Caco-2 (cell line): ENCODE results near the gene CBFA2T2. TPM values are rescaled to one million over a fixed set of nuclear protein-coding genes. Genes with fewer than 3 reads are reported as not detected.

Experiments used
- BruUV-seq: library from RNA; stranded (reverse); fragments of 400-500 nt; replicated peaks from 2 replicates; lab custom pipeline; 2021; lab: Mats Ljungman, UMichigan
- CTCF ChIA-PET: fragments of 300-600 bp; sonication (Branson Sonifier 250); formaldehyde crosslinking; loops from one replicate; lab custom pipeline; 2022; ENCODE audit warnings: antibody characterized with exemption; lab: Charles Lee
- POLR2A ChIA-PET: fragments of 300-600 bp; sonication (Branson Sonifier 250); formaldehyde crosslinking; loops from one replicate; lab custom pipeline; 2022; ENCODE audit warnings: antibody characterized with exemption; lab: Charles Lee
- DNase-seq, 2 experiments: peaks; one replicate each; pipeline versions ENCODE4 v3.0.0 to v3.0.0-alpha.2; 2020 to 2022
- H3K27me3 ChIP-seq: replicated peaks from 2 replicates; pipeline ENCODE4 v1.6.0; 2011; ENCODE audit warnings: low read length; ENCODE audit not compliant: control insufficient read depth, insufficient read depth
- H3K36me3 ChIP-seq: 2 replicates; pipeline ENCODE4 v1.5.1; 2011; ENCODE audit warnings: low read length; ENCODE audit not compliant: control insufficient read depth, insufficient read depth
- H3K4me1 ChIP-seq: fragments of 250-450 bp; sonication (Bioruptor Pico); 2 replicates; pipeline ENCODE4 v1.5.1; 2020; ENCODE audit warnings: mild to moderate bottlenecking
- H3K4me3 ChIP-seq: 2 replicates; pipeline ENCODE4 v1.5.1; 2011; ENCODE audit warnings: low read depth, mild to moderate bottlenecking, control low read depth, low read length
- H3K9me3 ChIP-seq: fragments of 250-450 bp; sonication (Bioruptor Pico); 2 replicates; pipeline ENCODE4 v1.5.1; 2020; ENCODE audit warnings: mild to moderate bottlenecking, moderate library complexity
- H3K27ac Mint-ChIP-seq: one replicate; pipeline ENCODE4 v1.8.0; 2022; ENCODE audit warnings: mixed read lengths; ENCODE audit not compliant: unreplicated experiment
- H3K27me3 Mint-ChIP-seq: one replicate; pipeline ENCODE4 v1.8.0; 2022; ENCODE audit warnings: mixed read lengths; ENCODE audit not compliant: insufficient read depth, unreplicated experiment
- H3K36me3 Mint-ChIP-seq: one replicate; pipeline ENCODE4 v1.8.0; 2022; ENCODE audit warnings: mild to moderate bottlenecking, mixed read lengths; ENCODE audit not compliant: insufficient read depth, unreplicated experiment
- H3K4me1 Mint-ChIP-seq: one replicate; pipeline ENCODE4 v1.8.0; 2022; ENCODE audit warnings: low read depth, mixed read lengths; ENCODE audit not compliant: unreplicated experiment
- H3K4me3 Mint-ChIP-seq: one replicate; pipeline ENCODE4 v1.8.0; 2022; ENCODE audit warnings: mild to moderate bottlenecking, moderate library complexity, mixed read lengths; ENCODE audit not compliant: unreplicated experiment
- H3K9me3 Mint-ChIP-seq: one replicate; pipeline ENCODE4 v1.8.0; 2022; ENCODE audit warnings: mixed read lengths; ENCODE audit not compliant: unreplicated experiment
- intact Hi-C: fragments of 100-400 bp; cut with micrococcal nuclease; formaldehyde crosslinking; loops from one replicate; pipeline ENCODE4 v1.10.0; 2022; ENCODE audit not compliant: unreplicated experiment
- total RNA-seq: library from RNA; stranded (reverse); gene quantifications from 2 replicates; pipeline ENCODE4 v1.2.3, GENCODE V29; 2022
- TF ChIP-seq, protein P1 (sequence below), 2 experiments: fragments of 200-600 bp in 1 of 2; IDR thresholded peaks; 1 replicate in 1 of 2; 2 replicates in 1 of 2; pipeline versions ENCODE4 v1.5.1 to v1.8.0; 2011 to 2022; ENCODE audit warnings: antibody characterized with exemption in 1 of 2, control low read depth in 1 of 2, inconsistent platforms in 1 of 2, low read depth in 1 of 2, low read length in 1 of 2, mild to moderate bottlenecking in 1 of 2, moderate library complexity in 1 of 2; ENCODE audit not compliant: insufficient read depth in 1 of 2, severe bottlenecking in 1 of 2, unreplicated experiment in 1 of 2

Gene CBFA2T2
- total RNA-seq, 1 experiment from 2014 or later: 30.6 TPM

DNA sequence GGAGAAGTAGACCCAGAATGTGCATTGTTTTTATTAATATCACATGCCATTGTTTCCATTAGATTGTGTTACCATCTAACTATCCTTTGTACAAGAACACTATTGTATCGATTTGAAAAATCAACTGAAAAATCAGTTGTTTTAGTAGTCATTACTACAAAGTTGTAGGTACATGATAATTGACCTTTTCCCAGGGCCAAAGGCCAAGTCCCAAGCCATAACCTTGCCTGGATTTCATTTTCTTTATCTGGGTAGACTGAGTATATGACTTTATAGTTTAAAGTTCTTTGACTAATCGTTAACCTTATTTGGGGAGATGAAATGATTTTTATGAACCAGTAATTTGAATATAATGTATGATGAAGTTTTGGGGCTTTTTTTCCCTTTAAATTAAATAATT is 93.2 kb downstream of the CBFA2T2 start:
- no peak overlapping the region for H3K4me3 ChIP-seq
- H3K9me3 Mint-ChIP-seq: no peaks in the 10 kb centered on the region
- peaks cover 11% of the 10 kb centered on the region for H3K4me1 ChIP-seq
- no TSS peak for BruUV-seq
- no peaks in the 10 kb centered on the region for H3K36me3 Mint-ChIP-seq
- DNase-seq: no peak
- TF ChIP-seq, protein P1, sequence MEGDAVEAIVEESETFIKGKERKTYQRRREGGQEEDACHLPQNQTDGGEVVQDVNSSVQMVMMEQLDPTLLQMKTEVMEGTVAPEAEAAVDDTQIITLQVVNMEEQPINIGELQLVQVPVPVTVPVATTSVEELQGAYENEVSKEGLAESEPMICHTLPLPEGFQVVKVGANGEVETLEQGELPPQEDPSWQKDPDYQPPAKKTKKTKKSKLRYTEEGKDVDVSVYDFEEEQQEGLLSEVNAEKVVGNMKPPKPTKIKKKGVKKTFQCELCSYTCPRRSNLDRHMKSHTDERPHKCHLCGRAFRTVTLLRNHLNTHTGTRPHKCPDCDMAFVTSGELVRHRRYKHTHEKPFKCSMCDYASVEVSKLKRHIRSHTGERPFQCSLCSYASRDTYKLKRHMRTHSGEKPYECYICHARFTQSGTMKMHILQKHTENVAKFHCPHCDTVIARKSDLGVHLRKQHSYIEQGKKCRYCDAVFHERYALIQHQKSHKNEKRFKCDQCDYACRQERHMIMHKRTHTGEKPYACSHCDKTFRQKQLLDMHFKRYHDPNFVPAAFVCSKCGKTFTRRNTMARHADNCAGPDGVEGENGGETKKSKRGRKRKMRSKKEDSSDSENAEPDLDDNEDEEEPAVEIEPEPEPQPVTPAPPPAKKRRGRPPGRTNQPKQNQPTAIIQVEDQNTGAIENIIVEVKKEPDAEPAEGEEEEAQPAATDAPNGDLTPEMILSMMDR (IDR thresholded peaks at IDR 0.05; ENCODE audit: insufficient read depth in 1 of 2, low read depth in 1 of 2, low read length in 1 of 2, severe bottlenecking in 1 of 2, unreplicated experiment in 1 of 2): no peak
- no peaks in the 10 kb centered on the region for H3K36me3 ChIP-seq
- no peaks in the 10 kb centered on the region for H3K27me3 ChIP-seq
- H3K27me3 Mint-ChIP-seq: no peaks in the 10 kb centered on the region
- ChIA-PET POLR2A (no interaction called here), CTCF (no interaction called here)
- H3K4me1 Mint-ChIP-seq: peaks cover 8% of the 10 kb centered on the region
- no peaks in the 10 kb centered on the region for H3K9me3 ChIP-seq
- intact Hi-C loops: no loop called here
- no peak overlapping the region for H3K27ac Mint-ChIP-seq
- H3K4me3 Mint-ChIP-seq: no peak overlapping the region

DNA sequence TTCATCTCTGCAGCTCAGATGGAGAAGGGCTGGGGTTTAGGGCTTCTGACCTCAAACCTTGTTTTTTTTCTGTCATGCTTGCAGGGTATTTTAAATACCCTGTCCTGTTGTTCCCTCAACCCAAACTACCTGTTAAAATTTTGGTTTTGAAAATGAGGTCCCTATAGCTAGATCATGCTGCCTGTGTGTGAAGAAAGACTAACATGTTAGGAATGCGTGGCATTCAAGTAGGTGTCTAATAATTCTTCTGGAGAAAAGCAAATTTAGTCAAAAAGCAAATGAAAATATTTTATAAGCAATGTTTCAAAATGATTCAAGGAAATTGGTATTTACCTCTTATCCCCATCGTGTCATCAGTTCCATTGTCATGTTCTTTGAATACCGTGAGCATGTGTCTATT is 95.1 kb downstream of the CBFA2T2 start:
- TF ChIP-seq, protein P1 (IDR thresholded peaks at IDR 0.05; ENCODE audit: insufficient read depth in 1 of 2, low read depth in 1 of 2, low read length in 1 of 2, severe bottlenecking in 1 of 2, unreplicated experiment in 1 of 2): no peak
- H3K27me3 Mint-ChIP-seq: no peaks in the 10 kb centered on the region
- CTCF ChIA-PET: no interaction called here
- no peak overlapping the region for H3K27ac Mint-ChIP-seq
- no TSS peak for BruUV-seq
- no peaks in the 10 kb centered on the region for H3K27me3 ChIP-seq
- no peak overlapping the region for H3K4me3 ChIP-seq
- peaks cover 11% of the 10 kb centered on the region for H3K4me1 ChIP-seq
- no peaks in the 10 kb centered on the region for H3K9me3 Mint-ChIP-seq
- H3K36me3 Mint-ChIP-seq: no peaks in the 10 kb centered on the region
- H3K4me3 Mint-ChIP-seq: no peak overlapping the region
- no peaks in the 10 kb centered on the region for H3K36me3 ChIP-seq
- peaks cover 8% of the 10 kb centered on the region for H3K4me1 Mint-ChIP-seq
- POLR2A ChIA-PET: no interaction called here
- no peak for DNase-seq
- intact Hi-C loops: no loop called here
- H3K9me3 ChIP-seq: no peaks in the 10 kb centered on the region

GRCh38 chr20:33585413-33585812 is 95.5 kb downstream of the CBFA2T2 start:
- no peak for DNase-seq
- no TSS peak for BruUV-seq
- H3K27ac Mint-ChIP-seq: no peak overlapping the region
- Histone ChIP-seq H3K36me3 (no peaks in the 10 kb centered on the region), H3K4me1 (peaks cover 11% of the 10 kb centered on the region), H3K27me3 (no peaks in the 10 kb centered on the region), H3K4me3 (no peak overlapping the region), H3K9me3 (no peaks in the 10 kb centered on the region)
- CTCF ChIA-PET: no interaction called here
- no peaks in the 10 kb centered on the region for H3K9me3 Mint-ChIP-seq
- POLR2A ChIA-PET: no interaction called here
- no peaks in the 10 kb centered on the region for H3K36me3 Mint-ChIP-seq
- no peaks in the 10 kb centered on the region for H3K27me3 Mint-ChIP-seq
- no peak overlapping the region for H3K4me3 Mint-ChIP-seq
- intact Hi-C loops: no loop called here
- TF ChIP-seq, protein P1 (IDR thresholded peaks at IDR 0.05; ENCODE audit: insufficient read depth in 1 of 2, low read depth in 1 of 2, low read length in 1 of 2, severe bottlenecking in 1 of 2, unreplicated experiment in 1 of 2): no peak
- peaks cover 8% of the 10 kb centered on the region for H3K4me1 Mint-ChIP-seq
